ENCODE data around the gene ISG15.

The ISG15 gene

DNA sequence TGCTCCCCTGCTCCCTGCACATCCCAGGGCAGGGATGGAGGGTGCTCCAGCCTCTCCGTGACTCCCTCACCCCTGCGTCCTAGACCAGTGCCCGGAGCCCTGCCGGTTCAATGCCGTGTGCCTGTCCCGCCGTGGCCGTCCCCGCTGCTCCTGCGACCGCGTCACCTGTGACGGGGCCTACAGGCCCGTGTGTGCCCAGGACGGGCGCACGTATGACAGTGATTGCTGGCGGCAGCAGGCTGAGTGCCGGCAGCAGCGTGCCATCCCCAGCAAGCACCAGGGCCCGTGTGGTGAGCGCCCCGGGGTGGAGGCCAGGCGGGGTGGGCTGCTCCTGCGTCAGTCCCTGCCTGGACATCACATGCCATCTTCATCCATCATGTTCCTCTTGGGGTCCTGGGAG lies 28.6 kb downstream of the ISG15 start:
- H3K27ac ChIP-seq = no peak overlapping the region
- no peak for DNase-seq (ENCODE audit: low read depth, low spot score)

DNA sequence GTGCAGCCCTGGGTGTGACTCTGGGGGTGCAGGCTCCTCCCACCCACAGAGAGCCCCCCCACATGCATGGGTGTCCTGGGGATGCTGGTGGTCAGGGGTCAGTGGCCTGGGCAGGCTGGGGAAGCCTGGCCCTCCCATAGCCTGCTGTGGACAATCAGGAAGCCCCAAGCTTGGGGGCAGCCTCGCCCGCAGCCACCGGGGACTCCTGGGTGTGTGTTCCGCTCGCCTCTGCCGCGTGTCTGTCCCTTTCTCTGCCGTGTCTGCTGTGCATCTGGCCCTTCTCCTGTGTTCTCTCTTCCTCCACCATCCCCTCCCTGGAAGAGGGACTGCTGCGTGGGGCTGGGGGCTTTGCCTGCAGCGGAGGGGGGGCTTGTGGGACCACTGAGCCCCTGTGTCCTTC lies 29.5 kb downstream of the ISG15 start:
- no peak overlapping the region for H3K27ac ChIP-seq
- no peak for DNase-seq (ENCODE audit: low read depth, low spot score)

DNA sequence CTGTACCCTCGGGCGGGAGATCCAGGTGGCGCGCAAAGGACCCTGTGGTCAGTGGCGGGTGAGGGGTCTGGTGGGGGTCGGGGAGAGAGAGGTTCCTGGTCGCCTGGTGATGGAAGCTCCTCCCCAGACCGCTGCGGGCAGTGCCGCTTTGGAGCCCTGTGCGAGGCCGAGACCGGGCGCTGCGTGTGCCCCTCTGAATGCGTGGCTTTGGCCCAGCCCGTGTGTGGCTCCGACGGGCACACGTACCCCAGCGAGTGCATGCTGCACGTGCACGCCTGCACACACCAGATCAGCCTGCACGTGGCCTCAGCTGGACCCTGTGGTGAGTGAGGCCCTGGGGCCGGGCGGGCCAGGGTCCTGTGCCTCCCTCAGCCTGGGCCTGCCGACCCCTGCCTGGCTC lies 30.1 kb downstream of the ISG15 start:
- DNase-seq (ENCODE audit: low read depth, low spot score) = no peak
- H3K27ac ChIP-seq = no peak overlapping the region

DNA sequence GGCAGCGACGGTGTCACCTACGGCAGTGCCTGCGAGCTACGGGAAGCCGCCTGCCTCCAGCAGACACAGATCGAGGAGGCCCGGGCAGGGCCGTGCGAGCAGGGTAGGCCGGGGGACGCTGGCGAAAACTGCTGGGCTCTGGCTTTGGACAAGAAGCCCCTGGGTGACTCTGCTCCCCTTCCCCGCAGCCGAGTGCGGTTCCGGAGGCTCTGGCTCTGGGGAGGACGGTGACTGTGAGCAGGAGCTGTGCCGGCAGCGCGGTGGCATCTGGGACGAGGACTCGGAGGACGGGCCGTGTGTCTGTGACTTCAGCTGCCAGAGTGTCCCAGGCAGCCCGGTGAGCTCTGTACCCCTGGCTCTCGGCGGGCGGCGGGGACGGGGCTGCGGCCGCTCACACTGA lies 30.6 kb downstream of the ISG15 start:
- DNase-seq (ENCODE audit: low read depth, low spot score) = no peak
- no peak overlapping the region for H3K27ac ChIP-seq

DNA sequence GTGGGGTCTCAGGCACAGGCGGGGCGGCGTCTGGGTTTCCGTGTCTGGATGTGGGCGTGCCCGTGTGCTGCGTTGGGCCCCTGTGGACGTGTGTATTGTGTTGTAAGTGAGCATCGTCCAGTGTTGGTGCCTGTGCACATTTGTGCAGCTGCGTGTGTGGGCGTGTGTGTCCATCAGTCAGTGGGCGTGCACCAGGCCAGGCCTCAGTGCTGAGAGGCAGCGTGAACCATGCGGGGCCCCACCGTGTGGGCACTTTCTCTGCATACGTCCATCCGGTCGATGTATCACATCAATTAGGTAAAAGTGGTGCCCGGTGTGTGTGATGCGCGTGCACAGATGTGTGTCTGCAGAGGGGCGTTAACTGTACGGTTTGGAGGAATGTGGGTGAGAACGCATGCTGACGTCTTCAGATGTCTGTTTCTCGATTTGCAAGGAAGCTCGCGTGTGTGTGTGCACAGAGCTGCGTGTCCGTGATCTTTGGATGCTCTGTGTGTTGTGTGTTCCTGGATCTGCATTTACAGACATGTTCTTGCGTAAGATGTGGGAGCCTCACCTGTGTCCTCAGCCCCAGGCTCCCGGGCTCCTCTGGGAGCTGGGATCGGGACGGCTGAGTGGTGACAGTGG lies 31.3 kb downstream of the ISG15 start:
- DNase-seq (ENCODE audit: low read depth, low spot score) = no peak
- H3K27ac ChIP-seq = no peak overlapping the region

DNA sequence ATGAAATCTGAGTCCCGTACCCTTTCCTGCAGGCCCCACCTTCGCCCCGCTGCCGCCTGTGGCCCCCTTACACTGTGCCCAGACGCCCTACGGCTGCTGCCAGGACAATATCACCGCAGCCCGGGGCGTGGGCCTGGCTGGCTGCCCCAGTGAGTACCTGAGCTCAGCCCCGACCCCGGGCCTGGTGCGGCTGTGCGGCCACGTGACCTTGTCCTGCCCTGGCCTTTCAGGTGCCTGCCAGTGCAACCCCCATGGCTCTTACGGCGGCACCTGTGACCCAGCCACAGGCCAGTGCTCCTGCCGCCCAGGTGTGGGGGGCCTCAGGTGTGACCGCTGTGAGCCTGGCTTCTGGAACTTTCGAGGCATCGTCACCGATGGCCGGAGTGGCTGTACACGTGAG lies 31.8 kb downstream of the ISG15 start:
- H3K27ac ChIP-seq = no peak overlapping the region
- no peak for DNase-seq (ENCODE audit: low read depth, low spot score)

DNA sequence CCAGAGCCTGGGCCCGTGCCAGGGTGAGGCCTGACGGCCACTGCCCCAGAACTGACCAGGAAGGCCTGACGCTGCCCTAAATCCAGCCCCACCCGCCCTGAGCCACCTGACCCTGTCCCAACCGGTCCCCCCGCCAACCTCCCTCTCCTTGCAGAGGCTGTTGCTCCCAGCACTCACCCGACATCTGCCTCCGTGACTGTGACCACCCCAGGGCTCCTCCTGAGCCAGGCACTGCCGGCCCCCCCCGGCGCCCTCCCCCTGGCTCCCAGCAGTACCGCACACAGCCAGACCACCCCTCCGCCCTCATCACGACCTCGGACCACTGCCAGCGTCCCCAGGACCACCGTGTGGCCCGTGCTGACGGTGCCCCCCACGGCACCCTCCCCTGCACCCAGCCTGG lies 32.9 kb downstream of the ISG15 start:
- DNase-seq (ENCODE audit: low read depth, low spot score) = no peak
- no peak overlapping the region for H3K27ac ChIP-seq

DNA sequence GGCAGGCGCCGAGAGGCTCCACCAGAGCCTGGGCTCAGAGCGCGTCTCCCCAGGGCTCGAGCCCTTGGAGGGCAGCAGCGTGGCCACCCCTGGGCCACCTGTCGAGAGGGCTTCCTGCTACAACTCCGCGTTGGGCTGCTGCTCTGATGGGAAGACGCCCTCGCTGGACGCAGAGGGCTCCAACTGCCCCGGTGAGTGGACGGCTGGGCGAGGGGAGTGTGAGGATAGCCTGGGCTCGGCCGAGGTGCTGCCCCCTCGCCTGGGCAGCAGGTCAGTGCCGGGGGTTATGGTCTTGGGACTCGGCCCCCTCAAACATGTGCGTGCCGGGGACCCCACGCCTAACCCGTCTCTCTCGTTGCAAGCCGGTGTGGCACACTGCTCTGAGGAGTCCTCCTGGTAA lies 33.5 kb downstream of the ISG15 start:
- no peak overlapping the region for H3K27ac ChIP-seq
- DNase-seq (ENCODE audit: low read depth, low spot score) = no peak

DNA sequence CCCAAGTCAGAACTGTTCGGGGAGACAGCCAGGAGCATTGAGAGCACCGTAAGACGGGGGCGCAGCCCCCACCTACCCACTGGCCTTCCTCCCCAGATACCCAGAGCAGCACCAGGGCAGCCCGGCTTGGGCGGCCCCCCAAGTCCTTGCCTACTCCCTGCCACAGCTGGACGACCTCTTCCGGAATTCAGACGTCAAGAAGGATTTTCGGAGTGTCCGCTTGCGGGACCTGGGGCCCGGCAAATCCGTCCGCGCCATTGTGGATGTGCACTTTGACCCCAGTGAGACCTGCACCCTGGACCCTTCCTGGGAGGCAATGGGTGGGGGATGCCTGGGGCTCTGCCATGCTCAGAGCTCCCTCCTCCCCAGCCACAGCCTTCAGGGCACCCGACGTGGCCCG lies 34.1 kb downstream of the ISG15 start:
- H3K27ac ChIP-seq = no peak overlapping the region
- no peak for DNase-seq (ENCODE audit: low read depth, low spot score)

DNA sequence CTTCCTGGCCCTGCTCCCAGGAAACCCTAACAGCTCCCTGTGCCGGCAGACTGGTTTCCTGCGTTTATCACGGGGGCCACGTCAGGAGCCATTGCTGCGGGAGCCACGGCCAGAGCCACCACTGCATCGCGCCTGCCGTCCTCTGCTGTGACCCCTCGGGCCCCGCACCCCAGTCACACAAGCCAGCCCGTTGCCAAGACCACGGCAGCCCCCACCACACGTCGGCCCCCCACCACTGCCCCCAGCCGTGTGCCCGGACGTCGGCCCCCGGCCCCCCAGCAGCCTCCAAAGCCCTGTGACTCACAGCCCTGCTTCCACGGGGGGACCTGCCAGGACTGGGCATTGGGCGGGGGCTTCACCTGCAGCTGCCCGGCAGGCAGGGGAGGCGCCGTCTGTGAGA lies 34.7 kb downstream of the ISG15 start:
- DNase-seq (ENCODE audit: low read depth, low spot score) = no peak
- H3K27ac ChIP-seq = no peak overlapping the region

DNA sequence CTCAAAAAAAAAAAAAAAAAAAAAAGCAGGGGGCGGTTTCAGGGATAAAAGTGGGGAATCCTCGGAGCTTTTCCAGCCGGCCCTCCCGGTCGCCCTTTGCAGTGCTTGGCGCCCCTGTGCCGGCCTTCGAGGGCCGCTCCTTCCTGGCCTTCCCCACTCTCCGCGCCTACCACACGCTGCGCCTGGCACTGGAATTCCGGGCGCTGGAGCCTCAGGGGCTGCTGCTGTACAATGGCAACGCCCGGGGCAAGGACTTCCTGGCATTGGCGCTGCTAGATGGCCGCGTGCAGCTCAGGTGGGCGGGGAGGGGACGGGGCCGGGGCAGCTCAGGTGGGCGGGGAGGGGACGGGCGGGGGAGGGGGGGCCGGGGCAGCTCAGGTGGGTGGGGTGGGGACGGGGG lies 35.5 kb downstream of the ISG15 start:
- no peak overlapping the region for H3K27ac ChIP-seq
- no peak for DNase-seq (ENCODE audit: low read depth, low spot score)

DNA sequence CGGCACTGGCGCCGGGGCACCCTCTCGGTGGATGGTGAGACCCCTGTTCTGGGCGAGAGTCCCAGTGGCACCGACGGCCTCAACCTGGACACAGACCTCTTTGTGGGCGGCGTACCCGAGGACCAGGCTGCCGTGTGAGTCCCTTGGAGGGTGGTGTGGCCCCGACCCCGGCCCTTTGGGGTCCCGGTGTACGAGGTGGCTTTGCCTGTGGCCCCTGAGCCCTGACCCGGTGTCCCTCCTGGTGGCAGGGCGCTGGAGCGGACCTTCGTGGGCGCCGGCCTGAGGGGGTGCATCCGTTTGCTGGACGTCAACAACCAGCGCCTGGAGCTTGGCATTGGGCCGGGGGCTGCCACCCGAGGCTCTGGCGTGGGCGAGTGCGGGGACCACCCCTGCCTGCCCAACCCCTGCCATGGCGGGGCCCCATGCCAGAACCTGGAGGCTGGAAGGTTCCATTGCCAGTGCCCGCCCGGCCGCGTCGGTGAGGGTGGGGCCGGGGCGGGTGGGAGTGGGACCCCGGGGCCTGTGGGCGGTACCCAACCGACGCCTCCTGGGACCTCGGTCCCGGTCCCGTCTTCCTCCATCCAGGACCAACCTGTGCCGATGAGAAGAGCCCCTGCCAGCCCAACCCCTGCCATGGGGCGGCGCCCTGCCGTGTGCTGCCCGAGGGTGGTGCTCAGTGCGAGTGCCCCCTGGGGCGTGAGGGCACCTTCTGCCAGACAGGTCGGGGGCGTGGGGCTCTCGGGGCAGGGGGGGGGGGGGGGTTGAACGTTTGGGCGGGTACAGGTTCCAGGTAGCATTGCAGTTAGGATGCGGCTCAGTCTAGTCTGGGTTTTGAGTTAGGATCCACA lies 36.2 kb downstream of the ISG15 start:
- DNase-seq (ENCODE audit: low read depth, low spot score) = no peak
- no peak overlapping the region for H3K27ac ChIP-seq

DNA sequence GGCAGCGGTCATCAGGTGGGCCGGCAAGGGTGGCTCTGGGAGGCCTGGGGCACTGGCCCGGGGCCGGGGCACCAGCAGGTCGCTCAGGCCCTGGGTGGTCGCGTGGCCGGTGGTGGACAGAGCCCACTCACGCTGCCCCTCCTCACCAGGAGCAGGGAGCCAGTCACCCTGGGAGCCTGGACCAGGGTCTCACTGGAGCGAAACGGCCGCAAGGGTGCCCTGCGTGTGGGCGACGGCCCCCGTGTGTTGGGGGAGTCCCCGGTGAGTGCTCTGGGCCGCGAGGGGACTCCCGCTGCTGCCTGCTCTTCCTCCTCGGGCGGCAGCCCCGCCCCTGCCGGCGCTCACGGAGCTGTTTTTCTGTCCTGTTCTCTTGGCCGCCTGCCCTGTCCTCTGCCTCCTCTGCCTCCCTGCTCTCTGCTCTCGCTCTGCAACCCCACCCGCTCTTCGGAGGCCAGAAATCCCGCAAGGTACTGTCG lies 37.3 kb downstream of the ISG15 start:
- no peak for DNase-seq (ENCODE audit: low read depth, low spot score)
- no peak overlapping the region for H3K27ac ChIP-seq

DNA sequence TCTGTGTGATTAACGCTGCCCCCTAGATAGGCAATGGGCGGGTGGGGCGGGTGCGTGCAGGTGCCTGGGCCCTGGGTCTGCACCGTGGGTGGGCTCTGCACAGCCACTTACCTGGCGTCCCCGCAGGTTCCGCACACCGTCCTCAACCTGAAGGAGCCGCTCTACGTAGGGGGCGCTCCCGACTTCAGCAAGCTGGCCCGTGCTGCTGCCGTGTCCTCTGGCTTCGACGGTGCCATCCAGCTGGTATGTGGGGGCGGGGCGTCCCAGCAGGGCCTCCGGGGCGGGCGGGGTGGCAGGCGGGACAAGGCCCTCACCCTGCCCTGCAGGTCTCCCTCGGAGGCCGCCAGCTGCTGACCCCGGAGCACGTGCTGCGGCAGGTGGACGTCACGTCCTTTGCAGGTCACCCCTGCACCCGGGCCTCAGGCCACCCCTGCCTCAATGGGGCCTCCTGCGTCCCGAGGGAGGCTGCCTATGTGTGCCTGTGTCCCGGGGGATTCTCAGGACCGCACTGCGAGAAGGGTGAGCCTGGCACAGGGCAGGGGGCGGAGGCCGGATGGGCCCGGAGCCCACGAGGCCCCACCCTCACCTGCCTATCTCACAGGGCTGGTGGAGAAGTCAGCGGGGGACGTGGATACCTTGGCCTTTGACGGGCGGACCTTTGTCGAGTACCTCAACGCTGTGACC lies 38.0 kb downstream of the ISG15 start:
- H3K27ac ChIP-seq = no peak overlapping the region
- DNase-seq (ENCODE audit: low read depth, low spot score) = no peak

DNA sequence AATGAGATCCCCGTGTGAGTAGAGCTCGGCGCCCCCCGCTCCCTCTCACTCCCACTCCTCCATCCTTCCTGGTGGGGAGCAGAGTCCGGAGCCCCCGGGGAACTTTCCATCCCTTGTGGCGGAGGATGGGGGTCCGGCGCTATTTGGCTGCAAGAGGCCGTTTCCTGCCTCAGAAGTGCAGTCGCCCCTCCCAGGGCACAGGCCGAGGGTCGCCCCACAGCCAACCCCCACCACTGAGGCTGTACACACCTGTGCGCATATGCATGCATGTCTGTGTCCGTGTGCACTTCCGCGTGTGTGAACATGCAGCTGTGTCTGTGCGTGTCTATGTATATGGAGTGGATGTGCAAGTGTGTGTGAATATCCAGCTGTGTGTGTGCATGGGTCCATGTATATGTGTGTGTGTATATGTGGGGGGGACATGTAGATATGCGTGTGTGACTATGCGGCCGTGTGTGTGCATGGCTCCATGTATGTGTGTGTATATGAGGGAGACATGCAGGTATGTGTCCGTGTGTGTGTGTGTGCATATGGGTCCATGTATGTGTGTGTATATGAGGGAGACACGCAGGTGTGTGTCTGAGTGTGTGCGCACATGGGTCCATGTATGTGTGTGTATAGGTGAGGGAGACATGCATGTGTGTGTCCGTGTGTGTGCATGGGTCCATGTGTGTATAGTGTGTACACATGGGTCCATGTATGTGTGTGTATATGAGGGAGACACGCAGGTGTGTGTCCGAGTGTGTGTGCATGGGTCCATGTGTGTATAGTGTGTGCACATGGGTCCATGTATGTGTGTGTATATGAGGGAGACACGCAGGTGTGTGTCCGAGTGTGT lies 38.9 kb downstream of the ISG15 start:
- H3K27ac ChIP-seq = no peak overlapping the region
- no peak for DNase-seq (ENCODE audit: low read depth, low spot score)

DNA sequence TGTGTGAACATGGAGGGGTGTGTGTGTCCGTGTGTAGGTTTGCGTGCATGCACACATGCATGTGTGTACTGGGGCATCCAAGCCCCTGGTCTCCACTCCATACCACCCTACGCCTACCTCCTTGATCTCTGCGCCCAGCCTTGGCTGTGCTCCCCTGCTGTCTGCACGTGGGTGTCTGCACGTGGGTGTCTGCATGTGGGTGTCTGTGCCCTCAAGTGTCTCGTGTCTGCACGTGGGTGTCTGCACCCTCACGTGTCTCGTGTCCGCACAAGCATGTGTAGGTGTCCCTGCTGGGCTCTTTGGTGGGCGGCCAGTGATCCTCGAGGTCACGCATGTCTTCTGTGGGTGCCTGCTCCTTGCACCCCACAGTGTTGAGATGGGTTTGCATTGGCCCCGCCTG lies 39.7 kb downstream of the ISG15 start:
- no peak overlapping the region for H3K27ac ChIP-seq
- DNase-seq (ENCODE audit: low read depth, low spot score) = no peak

DNA sequence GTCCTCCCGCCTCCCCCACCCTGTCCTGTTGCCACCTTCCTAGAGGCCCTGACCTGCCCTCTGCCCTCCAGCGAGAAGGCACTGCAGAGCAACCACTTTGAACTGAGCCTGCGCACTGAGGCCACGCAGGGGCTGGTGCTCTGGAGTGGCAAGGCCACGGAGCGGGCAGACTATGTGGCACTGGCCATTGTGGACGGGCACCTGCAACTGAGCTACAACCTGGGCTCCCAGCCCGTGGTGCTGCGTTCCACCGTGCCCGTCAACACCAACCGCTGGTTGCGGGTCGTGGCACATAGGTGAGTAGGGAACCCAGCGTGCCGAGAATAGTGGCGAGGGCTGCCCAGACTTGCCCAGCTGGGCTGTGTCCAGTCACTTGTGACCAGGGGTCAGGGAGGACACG lies 40.4 kb downstream of the ISG15 start:
- no peak overlapping the region for H3K27ac ChIP-seq
- no peak for DNase-seq (ENCODE audit: low read depth, low spot score)

DNA sequence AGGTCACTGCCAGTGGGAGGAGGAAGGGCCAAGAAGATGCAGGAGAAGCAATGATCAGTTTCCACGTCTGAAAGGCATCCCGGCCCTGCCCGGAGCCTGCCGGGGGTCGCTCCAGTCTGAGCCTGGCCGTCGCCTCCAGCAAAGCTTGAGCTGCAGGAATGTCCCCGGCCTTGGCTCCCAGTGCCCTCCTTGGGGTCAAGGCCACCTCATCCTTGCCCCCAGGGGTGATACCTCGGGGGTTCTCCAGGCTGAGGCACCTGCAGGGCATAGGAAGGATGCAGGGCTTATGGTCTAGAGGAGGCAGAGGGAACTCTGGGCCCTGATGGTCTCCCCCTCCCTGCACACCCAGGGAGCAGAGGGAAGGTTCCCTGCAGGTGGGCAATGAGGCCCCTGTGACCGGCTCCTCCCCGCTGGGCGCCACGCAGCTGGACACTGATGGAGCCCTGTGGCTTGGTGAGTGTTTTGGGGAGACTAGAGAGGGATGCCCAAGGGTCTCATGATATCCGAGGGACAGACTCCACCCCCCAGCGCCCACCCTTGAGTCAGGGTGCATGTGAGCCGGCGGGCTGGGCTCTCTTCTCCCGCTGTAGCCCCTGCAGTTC lies 40.9 kb downstream of the ISG15 start:
- no peak for DNase-seq (ENCODE audit: low read depth, low spot score)
- H3K27ac ChIP-seq = no peak overlapping the region

DNA sequence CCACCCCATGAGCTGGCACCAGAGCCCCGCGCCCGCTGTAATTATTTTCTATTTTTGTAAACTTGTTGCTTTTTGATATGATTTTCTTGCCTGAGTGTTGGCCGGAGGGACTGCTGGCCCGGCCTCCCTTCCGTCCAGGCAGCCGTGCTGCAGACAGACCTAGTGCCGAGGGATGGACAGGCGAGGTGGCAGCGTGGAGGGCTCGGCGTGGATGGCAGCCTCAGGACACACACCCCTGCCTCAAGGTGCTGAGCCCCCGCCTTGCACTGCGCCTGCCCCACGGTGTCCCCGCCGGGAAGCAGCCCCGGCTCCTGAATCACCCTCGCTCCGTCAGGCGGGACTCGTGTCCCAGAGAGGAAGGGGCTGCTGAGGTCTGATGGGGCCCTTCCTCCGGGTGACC lies 41.7 kb downstream of the ISG15 start:
- no peak for DNase-seq (ENCODE audit: low read depth, low spot score)
- no peak overlapping the region for H3K27ac ChIP-seq
